ENCODE results near the gene NOTUM.

Gene NOTUM

DNA sequence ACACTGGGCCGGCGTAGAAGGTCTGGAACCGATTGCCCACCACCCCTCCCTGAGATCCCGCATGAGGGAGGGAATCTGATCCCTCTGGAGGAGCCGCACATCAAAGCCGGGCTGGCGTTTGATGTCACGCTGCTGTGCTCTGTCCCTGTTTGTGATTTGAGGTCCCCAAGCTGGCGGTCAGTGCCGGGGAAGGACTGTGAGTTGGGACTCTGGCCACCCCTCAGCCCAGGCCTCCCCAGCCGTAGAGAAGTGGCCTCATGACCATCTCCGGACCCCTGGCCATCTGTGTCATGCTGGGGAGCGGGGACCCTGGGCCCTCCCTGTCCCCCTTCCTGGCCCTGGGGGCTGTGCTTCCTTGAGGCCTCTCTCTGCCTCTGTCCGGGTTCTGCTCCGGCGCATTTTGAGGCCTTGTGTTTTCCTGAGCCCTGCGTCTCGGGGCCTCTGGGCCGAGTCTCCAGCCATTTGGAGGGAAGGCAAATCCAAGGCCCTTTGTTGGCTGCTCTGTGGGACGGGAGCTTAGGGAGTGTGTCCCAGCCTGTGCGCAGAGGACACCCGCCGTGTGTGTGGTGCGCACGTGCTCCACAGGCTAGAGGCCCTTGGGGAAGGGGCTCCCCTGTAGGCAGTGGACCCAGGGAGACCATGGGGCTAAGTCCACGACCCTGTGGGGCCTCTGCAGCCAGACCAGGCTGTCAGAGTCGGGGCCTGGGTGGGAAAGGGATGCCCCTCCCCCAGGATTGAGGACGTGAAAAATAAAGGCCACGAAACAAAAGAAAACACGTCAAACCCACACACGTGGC is 31.5 kb upstream of the NOTUM start:
- H3K4me1 ChIP-seq (ENCODE audit: control insufficient read depth, low read length), result no peaks in the 10 kb centered on the region
- H3K36me3 ChIP-seq (ENCODE audit: control insufficient read depth, low read length), result no peaks in the 10 kb centered on the region
- no peak overlapping the region for H3K27ac ChIP-seq (ENCODE audit: low read depth, low read length)
- TF ChIP-seq, protein P1, sequence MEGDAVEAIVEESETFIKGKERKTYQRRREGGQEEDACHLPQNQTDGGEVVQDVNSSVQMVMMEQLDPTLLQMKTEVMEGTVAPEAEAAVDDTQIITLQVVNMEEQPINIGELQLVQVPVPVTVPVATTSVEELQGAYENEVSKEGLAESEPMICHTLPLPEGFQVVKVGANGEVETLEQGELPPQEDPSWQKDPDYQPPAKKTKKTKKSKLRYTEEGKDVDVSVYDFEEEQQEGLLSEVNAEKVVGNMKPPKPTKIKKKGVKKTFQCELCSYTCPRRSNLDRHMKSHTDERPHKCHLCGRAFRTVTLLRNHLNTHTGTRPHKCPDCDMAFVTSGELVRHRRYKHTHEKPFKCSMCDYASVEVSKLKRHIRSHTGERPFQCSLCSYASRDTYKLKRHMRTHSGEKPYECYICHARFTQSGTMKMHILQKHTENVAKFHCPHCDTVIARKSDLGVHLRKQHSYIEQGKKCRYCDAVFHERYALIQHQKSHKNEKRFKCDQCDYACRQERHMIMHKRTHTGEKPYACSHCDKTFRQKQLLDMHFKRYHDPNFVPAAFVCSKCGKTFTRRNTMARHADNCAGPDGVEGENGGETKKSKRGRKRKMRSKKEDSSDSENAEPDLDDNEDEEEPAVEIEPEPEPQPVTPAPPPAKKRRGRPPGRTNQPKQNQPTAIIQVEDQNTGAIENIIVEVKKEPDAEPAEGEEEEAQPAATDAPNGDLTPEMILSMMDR (IDR thresholded peaks at IDR 0.05; ENCODE audit: low read depth, low read length, poor library complexity, severe bottlenecking), result no peak
- no peak for TF ChIP-seq EZH2phosphoT487 (IDR thresholded peaks at IDR 0.05; ENCODE audit: borderline replicate concordance, low read length)
- no peak overlapping the region for H3K4me3 ChIP-seq (ENCODE audit: low read length)
- no peak overlapping the region for H3K4me2 ChIP-seq (ENCODE audit: low read length)
- no peaks in the 10 kb centered on the region for H4K20me1 ChIP-seq (ENCODE audit: control insufficient read depth, insufficient read depth, low read depth, low read length)
- no peaks in the 10 kb centered on the region for H3F3A ChIP-seq (ENCODE audit: control insufficient read depth, insufficient read depth)
- no peaks in the 10 kb centered on the region for H3K9me3 ChIP-seq (ENCODE audit: control insufficient read depth, insufficient read depth, low read length)
- H3K27me3 ChIP-seq (ENCODE audit: control insufficient read depth, low read length), result no peaks in the 10 kb centered on the region
- no peaks in the 10 kb centered on the region for H3K9me2 ChIP-seq (replicated peaks; ENCODE audit: control insufficient read depth, low read length)
- no peaks in the 10 kb centered on the region for H3K79me2 ChIP-seq (ENCODE audit: control insufficient read depth, low read length)

DNA sequence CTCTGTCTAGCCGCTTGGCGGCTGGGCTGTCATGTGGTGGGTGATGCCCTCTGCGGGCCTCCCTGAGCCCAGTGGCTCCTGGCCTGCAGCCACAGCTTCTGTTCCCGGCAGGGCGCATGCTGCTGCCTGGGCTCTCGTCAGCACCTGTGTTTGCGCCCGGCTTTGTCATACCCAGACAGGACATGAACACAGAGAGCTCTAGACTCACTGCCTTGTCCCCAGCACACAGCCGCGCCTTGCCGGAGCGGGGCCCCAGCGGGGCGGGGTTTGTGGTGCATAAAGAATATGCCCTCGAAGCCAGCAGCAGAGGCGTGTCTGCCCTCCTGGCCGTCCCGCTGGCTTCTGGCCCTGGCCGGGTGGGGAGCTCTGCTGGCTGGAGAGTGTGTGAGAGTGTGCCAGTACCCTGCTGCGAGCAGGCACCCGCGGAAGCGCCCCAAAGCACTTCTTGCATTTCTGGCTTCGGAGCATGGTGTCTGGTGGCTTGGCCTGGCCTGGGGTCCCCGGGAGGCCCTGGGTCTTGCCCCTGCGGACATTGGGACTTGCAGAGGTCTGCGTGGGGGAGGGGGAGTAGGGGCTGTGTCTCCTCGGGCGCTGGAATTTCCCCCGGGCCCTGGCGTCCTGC is 30.8 kb upstream of the NOTUM start:
- Histone ChIP-seq H3K4me1 (ENCODE audit: control insufficient read depth, low read length) (no peaks in the 10 kb centered on the region), H3K9me2 (replicated peaks; ENCODE audit: control insufficient read depth, low read length) (no peaks in the 10 kb centered on the region), H3K9me3 (ENCODE audit: control insufficient read depth, insufficient read depth, low read length) (no peaks in the 10 kb centered on the region), H4K20me1 (ENCODE audit: control insufficient read depth, insufficient read depth, low read depth, low read length) (no peaks in the 10 kb centered on the region), H3K4me3 (ENCODE audit: low read length) (no peak overlapping the region), H3F3A (ENCODE audit: control insufficient read depth, insufficient read depth) (no peaks in the 10 kb centered on the region), H3K79me2 (ENCODE audit: control insufficient read depth, low read length) (no peaks in the 10 kb centered on the region), H3K27ac (ENCODE audit: low read depth, low read length) (no peak overlapping the region), H3K27me3 (ENCODE audit: control insufficient read depth, low read length) (no peaks in the 10 kb centered on the region), H3K4me2 (ENCODE audit: low read length) (no peak overlapping the region), H3K36me3 (ENCODE audit: control insufficient read depth, low read length) (no peaks in the 10 kb centered on the region)
- TF ChIP-seq, protein P1 (IDR thresholded peaks at IDR 0.05; ENCODE audit: low read depth, low read length, poor library complexity, severe bottlenecking), result no peak

DNA sequence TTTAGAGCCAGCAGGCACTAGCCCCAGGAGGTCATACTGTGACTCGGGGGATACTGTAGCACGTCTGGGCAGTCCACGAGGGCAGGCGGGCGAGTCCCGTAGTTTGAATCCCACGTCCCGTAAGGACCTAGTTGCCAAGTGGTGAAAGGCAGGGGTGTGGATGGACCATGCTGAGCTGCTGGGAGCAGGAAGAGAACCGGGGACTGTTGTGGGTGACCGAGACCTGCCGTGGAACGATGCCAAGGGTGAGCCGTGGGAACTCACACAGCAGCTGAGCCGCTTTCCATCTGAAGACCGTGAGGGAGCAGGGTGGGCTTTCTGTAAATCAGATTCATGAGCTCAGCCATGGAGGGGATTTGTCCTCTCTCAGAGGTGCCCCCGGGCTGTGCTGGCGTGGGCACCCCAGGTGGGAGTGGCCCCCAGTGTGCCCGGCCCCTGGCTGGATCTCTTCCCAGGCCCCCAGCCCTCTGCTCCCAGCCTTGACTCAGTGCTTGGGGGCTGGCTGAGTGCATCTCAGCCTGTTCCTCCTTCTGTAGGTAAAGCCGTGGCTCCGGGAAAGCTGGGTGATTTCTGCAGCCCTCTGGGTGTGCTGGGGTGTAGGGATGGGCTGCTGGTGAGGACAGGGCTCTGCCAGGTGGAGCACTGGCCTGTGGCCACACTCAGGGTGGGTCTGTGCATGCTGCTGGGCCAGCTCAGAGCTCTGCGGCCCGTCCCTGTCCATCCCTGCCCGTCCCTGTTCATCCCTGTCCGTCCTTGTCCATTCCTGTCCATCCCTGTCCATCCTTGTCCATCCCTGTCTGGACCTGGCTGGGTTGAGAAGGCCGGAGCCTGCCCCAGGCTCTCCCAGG is 30.1 kb upstream of the NOTUM start:
- Histone ChIP-seq H3K4me1 (ENCODE audit: control insufficient read depth, low read length) (no peaks in the 10 kb centered on the region), H3K9me2 (replicated peaks; ENCODE audit: control insufficient read depth, low read length) (no peaks in the 10 kb centered on the region), H3K79me2 (ENCODE audit: control insufficient read depth, low read length) (no peaks in the 10 kb centered on the region), H3K4me3 (ENCODE audit: low read length) (no peak overlapping the region), H3K27ac (ENCODE audit: low read depth, low read length) (no peak overlapping the region), H3K36me3 (ENCODE audit: control insufficient read depth, low read length) (no peaks in the 10 kb centered on the region), H3K9me3 (ENCODE audit: control insufficient read depth, insufficient read depth, low read length) (no peaks in the 10 kb centered on the region), H3K27me3 (ENCODE audit: control insufficient read depth, low read length) (no peaks in the 10 kb centered on the region), H3K4me2 (ENCODE audit: low read length) (no peak overlapping the region), H4K20me1 (ENCODE audit: control insufficient read depth, insufficient read depth, low read depth, low read length) (no peaks in the 10 kb centered on the region), H3F3A (ENCODE audit: control insufficient read depth, insufficient read depth) (no peaks in the 10 kb centered on the region)
- TF ChIP-seq EZH2phosphoT487 (IDR thresholded peaks at IDR 0.05; ENCODE audit: borderline replicate concordance, low read length), result no peak
- TF ChIP-seq, protein P1 (IDR thresholded peaks at IDR 0.05; ENCODE audit: low read depth, low read length, poor library complexity, severe bottlenecking), result no peak
